ENCODE measurements around the gene NUMBL. TPM values are rescaled to one million over a fixed set of nuclear protein-coding genes. Genes with fewer than 3 reads are reported as not detected.

NUMBL gene
- total RNA-seq, 6 experiments from 2014 or later = 6.1 to 19.6 (median 10.5) TPM

GRCh38 chr19:40713939-40714338 lies 23.5 kb upstream of the NUMBL start:
- 93% methylated on average over 3 of the region's 11 CpGs for WGBS (ENCODE audit: insufficient coverage, low coverage, low lambda C conversion rate, missing lambda C conversion rate)
- Histone ChIP-seq H3K4me1 (peaks cover 0 to 20% (median 8%) of the 10 kb centered on the region in 4 donors), H3K9me3 (no peaks in the 10 kb centered on the region), H3K4me3 (peak overlapping the region in 1 of 3 donors; percentile 92), H3K27me3 (no peaks in the 10 kb centered on the region), H3K27ac (peak overlapping the region in 1 of 3 donors; percentile 43), H3K36me3 (peaks cover 0 to 34% (median 4%) of the 10 kb centered on the region in 4 donors)
- ATAC-seq (no peak), DNase-seq (no peak)
- TF ChIP-seq, protein P1, sequence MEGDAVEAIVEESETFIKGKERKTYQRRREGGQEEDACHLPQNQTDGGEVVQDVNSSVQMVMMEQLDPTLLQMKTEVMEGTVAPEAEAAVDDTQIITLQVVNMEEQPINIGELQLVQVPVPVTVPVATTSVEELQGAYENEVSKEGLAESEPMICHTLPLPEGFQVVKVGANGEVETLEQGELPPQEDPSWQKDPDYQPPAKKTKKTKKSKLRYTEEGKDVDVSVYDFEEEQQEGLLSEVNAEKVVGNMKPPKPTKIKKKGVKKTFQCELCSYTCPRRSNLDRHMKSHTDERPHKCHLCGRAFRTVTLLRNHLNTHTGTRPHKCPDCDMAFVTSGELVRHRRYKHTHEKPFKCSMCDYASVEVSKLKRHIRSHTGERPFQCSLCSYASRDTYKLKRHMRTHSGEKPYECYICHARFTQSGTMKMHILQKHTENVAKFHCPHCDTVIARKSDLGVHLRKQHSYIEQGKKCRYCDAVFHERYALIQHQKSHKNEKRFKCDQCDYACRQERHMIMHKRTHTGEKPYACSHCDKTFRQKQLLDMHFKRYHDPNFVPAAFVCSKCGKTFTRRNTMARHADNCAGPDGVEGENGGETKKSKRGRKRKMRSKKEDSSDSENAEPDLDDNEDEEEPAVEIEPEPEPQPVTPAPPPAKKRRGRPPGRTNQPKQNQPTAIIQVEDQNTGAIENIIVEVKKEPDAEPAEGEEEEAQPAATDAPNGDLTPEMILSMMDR (IDR thresholded peaks at IDR 0.05) = no peak
- intact Hi-C loops (cut with DNase I) = no loop called here

DNA sequence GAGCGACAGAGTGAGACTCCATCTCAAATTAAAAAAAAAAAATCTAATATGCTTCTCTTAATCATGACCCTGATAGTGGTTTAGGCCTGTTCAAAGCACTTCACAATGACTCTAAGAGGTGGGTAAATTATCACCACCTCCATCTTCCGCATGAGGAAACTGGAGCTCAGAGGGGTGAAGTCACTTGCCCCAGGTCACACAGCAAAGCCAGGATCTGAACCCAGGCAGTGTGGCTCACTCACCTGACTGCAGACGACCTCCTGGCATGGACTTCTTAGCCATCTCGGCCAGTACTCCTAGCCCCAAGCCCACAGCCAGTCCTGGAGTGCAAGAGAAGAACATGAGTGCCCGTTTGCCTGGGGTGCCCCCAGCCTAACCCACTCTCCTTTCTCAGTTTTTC lies 19.4 kb upstream of the NUMBL start:
- Histone ChIP-seq H3K4me3 (no peak overlapping the region), H3K9me3 (no peaks in the 10 kb centered on the region), H3K36me3 (peaks cover 0 to 74% (median 6%) of the 10 kb centered on the region in 4 donors), H3K27me3 (no peaks in the 10 kb centered on the region), H3K4me1 (peaks cover 0 to 4% (median 0%) of the 10 kb centered on the region in 4 donors), H3K27ac (no peak overlapping the region)
- TF ChIP-seq POLR2A (IDR thresholded peaks at IDR 0.05) = no peak
- TF ChIP-seq, protein P1 (IDR thresholded peaks at IDR 0.05) = no peak
- DNase-seq (no peak), ATAC-seq (no peak)
- intact Hi-C loops (cut with DNase I) = no loop called here
- whole genome bisulfite sequencing (ENCODE audit: insufficient coverage, low coverage, low lambda C conversion rate, missing lambda C conversion rate) = 100% methylated on average over 2 of the region's 5 CpGs

GRCh38 chr19:40707615-40708014 lies 17.2 kb upstream of the NUMBL start:
- intact Hi-C loops (cut with DNase I) = no loop called here
- WGBS (ENCODE audit: insufficient coverage, low coverage, low lambda C conversion rate, missing lambda C conversion rate) = over 99% methylated on average over 7 of the region's 7 CpGs
- H3K4me3 ChIP-seq = no peak overlapping the region
- H3K27me3 ChIP-seq = no peaks in the 10 kb centered on the region
- DNase-seq (no peak), ATAC-seq (no peak)
- H3K36me3 ChIP-seq = peaks cover 0 to 88% (median 4%) of the 10 kb centered on the region in 4 donors
- TF ChIP-seq, protein P1 (IDR thresholded peaks at IDR 0.05) = no peak
- no peak for TF ChIP-seq POLR2A (IDR thresholded peaks at IDR 0.05)
- no peaks in the 10 kb centered on the region for H3K4me1 ChIP-seq
- H3K27ac ChIP-seq = no peak overlapping the region
- H3K9me3 ChIP-seq = no peaks in the 10 kb centered on the region

DNA sequence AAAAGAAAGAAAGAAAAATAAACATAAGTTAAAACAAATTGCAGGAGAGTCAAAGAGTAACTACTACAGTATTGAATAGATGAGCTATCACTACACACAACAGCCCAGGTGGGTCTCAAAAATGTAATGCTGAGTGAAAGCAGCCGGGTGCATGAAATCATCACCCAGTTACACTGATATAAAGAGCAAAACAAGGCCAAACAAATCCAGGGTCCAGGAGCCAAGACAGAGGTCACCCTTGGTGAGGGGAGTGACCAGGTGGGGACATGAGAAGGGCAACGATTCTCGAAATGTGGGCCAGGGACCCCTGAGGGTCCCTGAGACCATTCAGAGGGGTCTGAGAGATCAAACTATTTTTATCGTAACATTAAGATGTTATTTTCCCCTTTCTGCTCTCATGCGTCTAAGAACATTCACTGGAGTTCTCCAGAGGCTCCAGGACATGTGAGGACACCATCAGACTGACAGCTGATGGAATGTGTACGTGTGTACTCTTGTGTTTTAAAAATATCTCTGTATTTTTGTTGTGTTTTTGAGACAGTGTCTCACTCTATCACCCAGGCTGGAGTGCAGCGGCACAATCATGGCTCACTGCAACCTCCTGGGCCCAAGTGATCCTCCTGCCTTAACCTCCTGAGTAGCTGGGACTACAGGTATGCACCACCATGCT lies 15.6 kb upstream of the NUMBL start:
- Histone ChIP-seq H3K36me3 (peaks cover 0 to 99% (median 7%) of the 10 kb centered on the region in 4 donors), H3K27ac (no peak overlapping the region), H3K4me1 (no peaks in the 10 kb centered on the region), H3K27me3 (no peaks in the 10 kb centered on the region), H3K9me3 (no peaks in the 10 kb centered on the region), H3K4me3 (no peak overlapping the region)
- DNase-seq = no peak
- no peak for TF ChIP-seq POLR2A (IDR thresholded peaks at IDR 0.05)
- TF ChIP-seq, protein P1 (IDR thresholded peaks at IDR 0.05) = no peak
- no peak for ATAC-seq
- intact Hi-C loops (cut with DNase I) = no loop called here
- WGBS (ENCODE audit: insufficient coverage, low coverage, low lambda C conversion rate, missing lambda C conversion rate) = 89% methylated on average over 7 of the region's 7 CpGs

All from right lobe of liver (tissue), 6 donors.